Adrenal gland (tissue), 12 donors: Measurements from ENCODE around the gene DCP1A. TPM values are rescaled to one million over a fixed set of nuclear protein-coding genes. Genes with fewer than 3 reads are reported as not detected.

ENCODE experiments used
- DNase-seq, 7 donors: peaks; one replicate each; pipeline ENCODE4 v3.0.0-alpha.2; 2019 to 2020
- H3K27ac ChIP-seq, 5 donors: fragments of 200-600 bp; sonication (generic) in 4 of 5; 1 replicate in 3 of 5; 2 replicates in 2 of 5; pipeline versions ENCODE4 v1.5.1 to v1.8.0; 2016 to 2020; ENCODE audit warnings: mild to moderate bottlenecking in 1 of 5
- H3K27me3 ChIP-seq: fragments of 200-600 bp; 2 replicates; pipeline ENCODE4 v1.8.0; 2021
- H3K36me3 ChIP-seq, 2 donors: fragments of 200-600 bp; replicated peaks in 1 of 2; 1 replicate in 1 of 2; 2 replicates in 1 of 2; pipeline versions ENCODE4 v1.5.1 to v1.8.0; 2018 to 2022
- H3K4me1 ChIP-seq, 2 donors: fragments of 200-600 bp; replicated peaks in 1 of 2; 1 replicate in 1 of 2; 2 replicates in 1 of 2; pipeline versions ENCODE4 v1.5.1 to v1.8.0; 2018 to 2021
- H3K4me3 ChIP-seq, 4 donors: fragments of 200-600 bp; sonication (generic) in 3 of 4; one replicate each; pipeline ENCODE4 v1.5.1; 2016 to 2018
- H3K9me3 ChIP-seq, 3 donors: fragments of 200-600 bp; sonication (generic) in 1 of 3; replicated peaks in 1 of 3; 1 replicate in 2 of 3; 2 replicates in 1 of 3; pipeline versions ENCODE4 v1.5.1 to v1.8.0; 2016 to 2021
- POLR2A ChIP-seq, 2 donors: fragments of 450-650 bp; IDR thresholded peaks; one replicate each; pipeline ENCODE4 v1.6.1; 2017; ENCODE audit warnings: antibody characterized with exemption in 2 of 2, mild to moderate bottlenecking in 2 of 2, moderate library complexity in 1 of 2
- WGBS, 4 donors: extraction: QIAGEN DNeasy Blood & Tissue Kit in 2 of 4; methylation state at CpG; one replicate each; pipeline versions ENCODE4 v1.1.5 to v1.1.7; 2013 to 2017; 5-methylcytosine and 5-hydroxymethylcytosine counted together
- intact Hi-C, 2 donors: fragments of 100-400 bp; cut with DNase I; formaldehyde crosslinking; loops; one replicate each; pipeline versions ENCODE4 v1.14.1 to v1.15.0; 2022 to 2023
- polyA plus RNA-seq, 3 donors: library from polyadenylated mRNA; stranded (reverse); fragments of 200-250 nt in 2 of 3; fragments of 350-450 nt in 1 of 3; fragmentation: Illumina TruSeq in 1 of 3; extraction: RNeasy Lipid Tissue Mini Kit (QIAGEN cat#74804) in 1 of 3; gene quantifications; one replicate each; pipeline ENCODE4 v1.2.3, GENCODE V29; 2013 to 2014
- total RNA-seq, 9 donors: library from RNA; depleted of rRNA in 4 of 9; stranded (reverse); fragments of >200 nt in 4 of 9; fragments of 120-200 nt in 1 of 9; fragmentation: NEBNext Ultra II Directional in 1 of 9; extraction: Animal tissue kit (Norgen Biotek cat#: 25700) in 1 of 9; gene quantifications; one replicate each; pipeline versions ENCODE4 v1.1.0 to v1.2.4, GENCODE V29; 2013 to 2023
- TF ChIP-seq, protein P1 (sequence below), 6 experiments: fragments of 450-650 bp in 4 of 6; fragments of 200-600 bp in 2 of 6; sonication (generic) in 1 of 6; IDR thresholded peaks; 1 replicate in 5 of 6; 2 replicates in 1 of 6; pipeline versions ENCODE4 v1.5.1 to v1.8.0; 2016 to 2021; ENCODE audit warnings: antibody characterized with exemption in 6 of 6, mild to moderate bottlenecking in 2 of 6, moderate library complexity in 1 of 6
- donor health status: healthy with polysubstance abuse.
- donor health status: Bipolar disorder and iron deficiency.
- donor health status: DM: yes; HTN: yes; CAD: no.
- donor health status: DM: no; HTN: no; CAD: no.
- donor health status: DM: no; HTN: no; CAD: no.
- donor health status: DM: yes; HTN: yes; CAD: no.

The DCP1A gene
- total and polyA plus RNA-seq, 12 donors: 9.3 to 31.0 (median 22.1) TPM

DNA sequence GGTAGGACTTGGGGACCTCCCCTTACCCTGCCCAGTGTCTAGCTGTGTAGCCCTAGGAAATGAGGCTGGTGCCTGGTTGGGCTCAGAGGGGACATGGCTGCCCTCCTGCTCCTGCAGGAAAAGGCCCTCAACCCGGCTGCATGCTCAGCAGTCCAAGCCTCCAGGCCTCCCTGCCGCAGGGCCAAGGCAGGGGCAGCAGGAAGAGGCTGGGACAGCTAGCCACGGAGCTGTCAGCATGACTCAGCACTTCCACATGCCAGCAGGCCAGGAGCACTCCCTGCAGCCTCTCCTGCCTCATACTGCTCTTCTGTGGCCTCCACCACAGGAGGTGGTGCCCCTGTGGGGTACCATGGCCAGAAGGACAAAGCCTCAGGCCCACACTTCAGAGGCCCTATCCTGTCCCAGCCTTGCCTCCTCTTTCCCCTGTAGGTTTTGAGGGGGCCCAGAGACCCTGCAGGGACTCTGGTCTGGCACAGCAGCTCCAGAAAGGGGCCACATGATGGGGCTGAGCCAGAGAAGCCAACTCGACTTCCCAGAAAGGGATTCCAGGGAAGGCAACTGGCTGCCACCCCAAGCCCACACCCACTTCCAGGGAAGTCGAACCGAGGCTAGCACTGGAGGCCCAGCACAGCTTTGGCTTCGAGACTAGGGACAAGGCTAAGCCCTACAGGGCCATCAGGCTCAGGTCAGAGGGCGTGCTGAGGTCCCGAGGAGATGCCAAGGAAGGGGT is 111.1 kb downstream of the DCP1A start:
- Histone ChIP-seq H3K4me1 (peaks cover 26 to 40% of the 10 kb centered on the region in 2 donors), H3K36me3 (peaks cover 0 to 80% of the 10 kb centered on the region in 2 donors), H3K4me3 (no peak overlapping the region), H3K9me3 (no peaks in the 10 kb centered on the region), H3K27me3 (no peaks in the 10 kb centered on the region), H3K27ac (peak overlapping the region; percentile 1 to 86 (median 80))
- 52 to 74% (median 63%) methylated on average over 5 to 9 of the region's 9 CpGs for WGBS, 4 donors
- intact Hi-C loops: no loop called here
- DNase-seq: peak; percentile 81 to 91 (median 89)
- TF ChIP-seq, protein P1, sequence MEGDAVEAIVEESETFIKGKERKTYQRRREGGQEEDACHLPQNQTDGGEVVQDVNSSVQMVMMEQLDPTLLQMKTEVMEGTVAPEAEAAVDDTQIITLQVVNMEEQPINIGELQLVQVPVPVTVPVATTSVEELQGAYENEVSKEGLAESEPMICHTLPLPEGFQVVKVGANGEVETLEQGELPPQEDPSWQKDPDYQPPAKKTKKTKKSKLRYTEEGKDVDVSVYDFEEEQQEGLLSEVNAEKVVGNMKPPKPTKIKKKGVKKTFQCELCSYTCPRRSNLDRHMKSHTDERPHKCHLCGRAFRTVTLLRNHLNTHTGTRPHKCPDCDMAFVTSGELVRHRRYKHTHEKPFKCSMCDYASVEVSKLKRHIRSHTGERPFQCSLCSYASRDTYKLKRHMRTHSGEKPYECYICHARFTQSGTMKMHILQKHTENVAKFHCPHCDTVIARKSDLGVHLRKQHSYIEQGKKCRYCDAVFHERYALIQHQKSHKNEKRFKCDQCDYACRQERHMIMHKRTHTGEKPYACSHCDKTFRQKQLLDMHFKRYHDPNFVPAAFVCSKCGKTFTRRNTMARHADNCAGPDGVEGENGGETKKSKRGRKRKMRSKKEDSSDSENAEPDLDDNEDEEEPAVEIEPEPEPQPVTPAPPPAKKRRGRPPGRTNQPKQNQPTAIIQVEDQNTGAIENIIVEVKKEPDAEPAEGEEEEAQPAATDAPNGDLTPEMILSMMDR (IDR thresholded peaks at IDR 0.05): no peak
- TF ChIP-seq POLR2A (IDR thresholded peaks at IDR 0.05): peak in 1 of 2 donors; percentile 35

DNA sequence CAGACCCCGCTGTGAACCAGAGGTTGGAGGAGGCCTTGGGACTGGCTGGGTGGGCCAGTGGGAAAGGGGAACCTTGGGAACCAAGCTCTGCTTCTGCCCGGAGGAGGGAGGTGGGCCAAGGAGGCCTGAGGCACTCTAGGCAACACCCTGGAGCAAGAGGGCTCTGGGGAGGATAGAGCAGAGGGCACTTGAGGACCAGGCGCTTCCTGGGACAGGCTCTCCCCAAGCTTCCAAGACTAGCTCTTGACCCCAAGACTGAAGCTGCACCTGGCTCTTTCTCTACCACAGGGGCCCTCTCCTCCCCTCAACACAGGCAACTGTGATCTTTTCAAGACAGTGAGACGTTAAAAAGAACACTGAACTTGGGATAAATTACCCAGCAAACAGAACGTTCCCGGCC is 111.8 kb downstream of the DCP1A start:
- H3K9me3 ChIP-seq: no peaks in the 10 kb centered on the region
- peaks cover 22 to 38% of the 10 kb centered on the region in 2 donors for H3K4me1 ChIP-seq
- H3K27me3 ChIP-seq: no peaks in the 10 kb centered on the region
- DNase-seq: no peak
- intact Hi-C loops: no loop called here
- no peak for TF ChIP-seq POLR2A (IDR thresholded peaks at IDR 0.05)
- TF ChIP-seq, protein P1 (IDR thresholded peaks at IDR 0.05): no peak
- peaks cover 0 to 80% of the 10 kb centered on the region in 2 donors for H3K36me3 ChIP-seq
- H3K27ac ChIP-seq: peak overlapping the region in 3 of 5 donors; percentile 80 to 86 (median 84)
- WGBS, 4 donors: 56 to 70% (median 62%) methylated on average over 5 to 6 of the region's 6 CpGs
- H3K4me3 ChIP-seq: no peak overlapping the region

DNA sequence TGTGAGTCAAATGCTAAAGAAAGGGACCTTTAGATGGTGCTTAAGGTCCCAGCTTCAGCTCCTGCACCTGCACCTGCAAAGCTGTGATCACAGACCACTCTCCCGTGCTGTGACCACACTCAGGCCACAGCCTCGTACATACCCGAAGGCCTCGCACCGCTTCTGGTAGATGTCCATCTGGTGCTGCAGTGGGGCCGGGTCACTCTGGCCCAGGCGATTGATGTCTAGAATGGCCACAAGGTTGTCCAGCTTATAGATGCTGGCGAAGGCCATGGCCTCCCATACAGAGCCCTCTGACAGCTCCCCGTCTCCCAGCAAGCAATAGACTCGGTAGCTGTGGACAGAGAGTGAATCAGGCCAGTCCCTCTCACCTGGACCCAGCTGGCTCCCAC is 112.5 kb downstream of the DCP1A start:
- WGBS, 4 donors: 89 to 95% (median 95%) methylated on average over 6 to 10 of the region's 10 CpGs; no CpG with 5 or more reads in 1 of the 4 donors
- H3K9me3 ChIP-seq: no peaks in the 10 kb centered on the region
- H3K27me3 ChIP-seq: no peaks in the 10 kb centered on the region
- H3K4me1 ChIP-seq: peaks cover 22 to 38% of the 10 kb centered on the region in 2 donors
- intact Hi-C loops: no loop called here
- TF ChIP-seq, protein P1 (IDR thresholded peaks at IDR 0.05): no peak
- no peak for TF ChIP-seq POLR2A (IDR thresholded peaks at IDR 0.05)
- H3K36me3 ChIP-seq: peaks cover 0 to 80% of the 10 kb centered on the region in 2 donors
- no peak overlapping the region for H3K4me3 ChIP-seq
- peak overlapping the region in 1 of 5 donors; percentile 84 for H3K27ac ChIP-seq
- DNase-seq: no peak

DNA sequence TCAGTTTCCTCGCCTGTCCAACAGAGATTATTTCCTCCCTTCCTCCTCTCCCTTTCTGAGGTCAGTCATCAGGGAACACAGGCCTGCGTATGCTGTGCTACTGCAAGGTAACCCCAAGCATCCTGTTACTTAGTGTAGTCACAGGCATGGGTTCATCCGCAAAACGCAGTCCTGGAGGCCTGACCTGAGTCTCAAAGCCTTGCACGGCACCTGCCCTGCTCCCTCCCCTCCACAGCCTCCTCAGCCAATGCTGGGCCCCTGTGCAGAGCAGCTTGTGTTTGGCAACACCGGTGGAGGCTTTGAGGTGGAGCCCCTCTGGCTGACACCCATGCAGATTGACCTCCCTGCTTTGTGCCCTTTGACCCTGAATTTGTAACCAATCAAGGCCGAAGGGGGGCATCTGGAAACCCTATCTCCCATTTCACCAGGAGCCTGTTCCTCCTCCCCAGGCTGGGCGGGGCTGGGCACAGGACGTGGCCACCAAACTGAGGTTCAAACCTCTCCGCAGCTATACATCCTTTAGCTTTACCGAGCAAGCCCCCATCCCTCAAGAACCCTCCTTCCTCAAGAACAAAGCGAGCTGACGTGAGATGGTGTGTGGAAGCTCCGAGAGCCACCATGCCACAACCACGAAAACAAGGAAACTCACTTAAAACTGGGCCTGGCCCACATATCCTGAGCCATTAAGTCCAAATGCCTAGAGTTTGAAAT is 113.1 kb downstream of the DCP1A start:
- DNase-seq: no peak
- peak overlapping the region in 2 of 5 donors; percentile 57 to 84 for H3K27ac ChIP-seq
- intact Hi-C loops: no loop called here
- H3K4me3 ChIP-seq: no peak overlapping the region
- peaks cover 0 to 80% of the 10 kb centered on the region in 2 donors for H3K36me3 ChIP-seq
- H3K4me1 ChIP-seq: peaks cover 22 to 38% of the 10 kb centered on the region in 2 donors
- TF ChIP-seq POLR2A (IDR thresholded peaks at IDR 0.05): no peak
- TF ChIP-seq, protein P1 (IDR thresholded peaks at IDR 0.05): no peak
- no peaks in the 10 kb centered on the region for H3K9me3 ChIP-seq
- no peaks in the 10 kb centered on the region for H3K27me3 ChIP-seq
- 79 to 82% (median 81%) methylated on average over 14 to 15 of the region's 15 CpGs for WGBS, 4 donors
